ENCODE results near the gene GPR84. TPM values are rescaled to one million over a fixed set of nuclear protein-coding genes. Genes with fewer than 3 reads are reported as not detected.

Gene GPR84
- total and polyA plus RNA-seq, 9 of the 15 experiments (the other 6 are each of a cell fraction or from before 2014, with no cell fraction given): 0.07 to 0.18 (median 0.11) TPM; not detected in 5

GRCh38 chr12:54324617-54325441, 39.5 kb downstream of the GPR84 start, which contains the start of gene COPZ1 (continued):
- TF ChIP-seq ZBTB40 (IDR thresholded peaks at IDR 0.05) (peak; percentile 14; the same call in 1 of the 2 replicates), ZBTB40 (CRISPR knock-in tag; IDR thresholded peaks at IDR 0.05) (no peak), SAP30 (IDR thresholded peaks at IDR 0.05; ENCODE audit: borderline replicate concordance, insufficient read depth, low read depth, low read length, poor library complexity, severe bottlenecking) (no peak), ZNF512 (tag; IDR thresholded peaks at IDR 0.05) (no peak), STAT5A (IDR thresholded peaks at IDR 0.05; ENCODE audit: borderline replicate concordance, low read length) (no peak; the same call in 1 of the 2 replicates), CBX5 (IDR thresholded peaks at IDR 0.05; ENCODE audit: borderline replicate concordance, low read depth) (no peak), ZNF197 (CRISPR knock-in tag; IDR thresholded peaks at IDR 0.05; ENCODE audit: low read depth) (no peak), ZBTB8A (IDR thresholded peaks at IDR 0.05; ENCODE audit: partially characterized antibody) (no peak), ETS1 (conservative IDR thresholded peaks at IDR 0.05; ENCODE audit: control insufficient read depth, low read depth, low read length) (peak; percentile 79), CEBPZ (IDR thresholded peaks at IDR 0.05; ENCODE audit: borderline replicate concordance, low read depth, low read length) (peak; percentile 93)

Measured in K562 (cell line).